Measurements from ENCODE around the gene USPL1. TPM values are rescaled to one million over a fixed set of nuclear protein-coding genes. Genes with fewer than 3 reads are reported as not detected.

USPL1 gene
- total RNA-seq, 1 donor from 2014 or later: 42.5 TPM

DNA sequence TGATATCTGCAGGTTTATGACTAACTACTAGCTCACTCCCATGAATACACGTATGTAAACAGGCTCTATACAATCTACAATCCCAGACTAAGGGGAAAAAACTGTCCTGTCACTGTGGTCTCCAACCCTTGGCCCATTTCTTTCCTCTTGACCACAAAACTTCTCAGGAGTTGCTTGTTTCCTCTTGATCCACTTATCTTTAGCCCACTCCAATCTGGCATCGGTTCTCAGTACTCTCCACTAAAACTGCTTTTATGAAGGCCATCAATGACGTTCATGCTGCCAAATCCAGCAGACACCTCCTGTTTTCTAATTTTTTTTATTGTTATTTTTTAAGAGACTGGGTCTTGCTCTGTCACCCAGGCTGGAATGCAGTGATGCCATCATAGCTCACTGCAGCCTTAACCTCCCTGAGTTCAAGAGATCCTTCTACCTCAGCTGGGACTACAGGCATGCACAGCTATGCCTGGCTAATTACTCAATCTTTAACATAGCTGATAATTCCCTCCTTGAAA is 31.9 kb upstream of the USPL1 start:
- H3K27ac ChIP-seq: no peak overlapping the region
- no peaks in the 10 kb centered on the region for H3K27me3 Mint-ChIP-seq (ENCODE audit: insufficient read depth, low read depth)
- H3K4me2 ChIP-seq: no peak overlapping the region

GRCh38 chr13:30587231-30587630 is 30.5 kb upstream of the USPL1 start:
- H4K20me1 ChIP-seq (ENCODE audit: low read depth): no peaks in the 10 kb centered on the region
- Mint-ChIP-seq H3K9me3 (no peaks in the 10 kb centered on the region), H3K4me3 (no peak overlapping the region), H3K36me3 (no peaks in the 10 kb centered on the region), H3K27ac (no peak overlapping the region), H3K4me1 (no peaks in the 10 kb centered on the region), H3K27me3 (ENCODE audit: insufficient read depth, low read depth) (no peaks in the 10 kb centered on the region)
- no peaks in the 10 kb centered on the region for H3K4me1 ChIP-seq
- no peaks in the 10 kb centered on the region for H3K9me3 ChIP-seq (ENCODE audit: low read depth)
- no peak overlapping the region for H3K27ac ChIP-seq
- no peaks in the 10 kb centered on the region for H3F3A ChIP-seq (ENCODE audit: low read depth)
- no peak overlapping the region for H3K9ac ChIP-seq
- no peak overlapping the region for H3K4me3 ChIP-seq
- DNase-seq (ENCODE audit: low spot score): no peak
- no peaks in the 10 kb centered on the region for H3K36me3 ChIP-seq
- TF ChIP-seq, protein P1, sequence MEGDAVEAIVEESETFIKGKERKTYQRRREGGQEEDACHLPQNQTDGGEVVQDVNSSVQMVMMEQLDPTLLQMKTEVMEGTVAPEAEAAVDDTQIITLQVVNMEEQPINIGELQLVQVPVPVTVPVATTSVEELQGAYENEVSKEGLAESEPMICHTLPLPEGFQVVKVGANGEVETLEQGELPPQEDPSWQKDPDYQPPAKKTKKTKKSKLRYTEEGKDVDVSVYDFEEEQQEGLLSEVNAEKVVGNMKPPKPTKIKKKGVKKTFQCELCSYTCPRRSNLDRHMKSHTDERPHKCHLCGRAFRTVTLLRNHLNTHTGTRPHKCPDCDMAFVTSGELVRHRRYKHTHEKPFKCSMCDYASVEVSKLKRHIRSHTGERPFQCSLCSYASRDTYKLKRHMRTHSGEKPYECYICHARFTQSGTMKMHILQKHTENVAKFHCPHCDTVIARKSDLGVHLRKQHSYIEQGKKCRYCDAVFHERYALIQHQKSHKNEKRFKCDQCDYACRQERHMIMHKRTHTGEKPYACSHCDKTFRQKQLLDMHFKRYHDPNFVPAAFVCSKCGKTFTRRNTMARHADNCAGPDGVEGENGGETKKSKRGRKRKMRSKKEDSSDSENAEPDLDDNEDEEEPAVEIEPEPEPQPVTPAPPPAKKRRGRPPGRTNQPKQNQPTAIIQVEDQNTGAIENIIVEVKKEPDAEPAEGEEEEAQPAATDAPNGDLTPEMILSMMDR (IDR thresholded peaks at IDR 0.05): no peak
- TF ChIP-seq EZH2 (IDR thresholded peaks at IDR 0.05): no peak
- TF ChIP-seq EZH2phosphoT487 (IDR thresholded peaks at IDR 0.05): no peak
- H3K4me2 ChIP-seq: no peak overlapping the region
- no peak overlapping the region for H2AFZ ChIP-seq (replicated peaks)
- no peaks in the 10 kb centered on the region for H3K27me3 ChIP-seq
- no peaks in the 10 kb centered on the region for H3K79me2 ChIP-seq (ENCODE audit: low read depth)

More for the DNA sequence above, 31.9 kb upstream of the USPL1 start:
- DNase-seq (ENCODE audit: low spot score): no peak
- H3K4me1 Mint-ChIP-seq: no peaks in the 10 kb centered on the region
- TF ChIP-seq EZH2phosphoT487 (IDR thresholded peaks at IDR 0.05): no peak
- no peak for TF ChIP-seq EZH2 (IDR thresholded peaks at IDR 0.05)
- TF ChIP-seq, protein P1 (IDR thresholded peaks at IDR 0.05): no peak
- Histone ChIP-seq H3K9ac (no peak overlapping the region), H3K4me1 (no peaks in the 10 kb centered on the region), H4K20me1 (ENCODE audit: low read depth) (no peaks in the 10 kb centered on the region), H3F3A (ENCODE audit: low read depth) (no peaks in the 10 kb centered on the region), H3K79me2 (ENCODE audit: low read depth) (no peaks in the 10 kb centered on the region), H3K4me3 (no peak overlapping the region), H3K27me3 (no peaks in the 10 kb centered on the region), H3K36me3 (no peaks in the 10 kb centered on the region), H2AFZ (replicated peaks) (no peak overlapping the region), H3K9me3 (ENCODE audit: low read depth) (no peaks in the 10 kb centered on the region)
- H3K27ac Mint-ChIP-seq: no peak overlapping the region
- H3K36me3 Mint-ChIP-seq: no peaks in the 10 kb centered on the region
- no peaks in the 10 kb centered on the region for H3K9me3 Mint-ChIP-seq
- no peak overlapping the region for H3K4me3 Mint-ChIP-seq

- TF ChIP-seq, protein P1 (IDR thresholded peaks at IDR 0.05): no peak
These were observed 30.0 kb upstream of the USPL1 start for GRCh38 chr13:30587739-30588138.

More at GRCh38 chr13:30587739-30588138, 30.0 kb upstream of the USPL1 start:
- no peak for DNase-seq (ENCODE audit: low spot score)
- no peaks in the 10 kb centered on the region for H3K79me2 ChIP-seq (ENCODE audit: low read depth)
- H3K36me3 ChIP-seq: no peaks in the 10 kb centered on the region
- no peaks in the 10 kb centered on the region for H3K9me3 ChIP-seq (ENCODE audit: low read depth)
- H3K27me3 Mint-ChIP-seq (ENCODE audit: insufficient read depth, low read depth): no peaks in the 10 kb centered on the region
- no peak overlapping the region for H2AFZ ChIP-seq (replicated peaks)
- no peaks in the 10 kb centered on the region for H3K27me3 ChIP-seq
- no peak overlapping the region for H3K4me3 ChIP-seq
- H3F3A ChIP-seq (ENCODE audit: low read depth): no peaks in the 10 kb centered on the region
- no peaks in the 10 kb centered on the region for H3K4me1 Mint-ChIP-seq
- no peak overlapping the region for H3K4me2 ChIP-seq
- no peak overlapping the region for H3K27ac Mint-ChIP-seq
- H3K27ac ChIP-seq: no peak overlapping the region
- H3K36me3 Mint-ChIP-seq: no peaks in the 10 kb centered on the region
- H4K20me1 ChIP-seq (ENCODE audit: low read depth): no peaks in the 10 kb centered on the region
- H3K4me1 ChIP-seq: no peaks in the 10 kb centered on the region
- no peak overlapping the region for H3K9ac ChIP-seq
- no peak overlapping the region for H3K4me3 Mint-ChIP-seq
- no peaks in the 10 kb centered on the region for H3K9me3 Mint-ChIP-seq
